AG09309 (cell line): ENCODE results near the gene FHOD3.
A peak's percentile ranks its signal among the peaks of the same experiment; 100 is the strongest.
"Not testable (repeated sequence)": the region's sequence is repeated elsewhere in the genome, so short reads cannot be mapped to it uniquely, and the experiment has no call there.

Experiments
- DNase-seq: peaks from one replicate; pipeline ENCODE4 v3.0.0-alpha.2; 2010; ENCODE audit warnings: low read depth
- H3K4me3 ChIP-seq: 2 replicates; pipeline ENCODE4 v1.5.1; 2011; ENCODE audit warnings: mild to moderate bottlenecking, low read depth, low read length, moderate library complexity; ENCODE audit not compliant: control insufficient read depth
- CTCF ChIP-seq: IDR thresholded peaks from 2 replicates; pipeline ENCODE4 v1.5.1; 2011; ENCODE audit warnings: mild to moderate bottlenecking, low read depth, low read length, inconsistent platforms; ENCODE audit not compliant: insufficient read depth, control insufficient read depth; ENCODE audit errors: missing control alignments

FHOD3 gene

GRCh38 chr18:36811430-36811829 is 513.9 kb downstream of the FHOD3 start:
- H3K4me3 ChIP-seq: no peak overlapping the region
- DNase-seq: peak; percentile 56
- TF ChIP-seq CTCF: no peak

- no peak overlapping the region for H3K4me3 ChIP-seq
- TF ChIP-seq CTCF: no peak
- DNase-seq: no peak
Observed at GRCh38 chr18:36811955-36812354, 514.4 kb downstream of the FHOD3 start.

GRCh38 chr18:36812678-36813077 is 515.2 kb downstream of the FHOD3 start:
- TF ChIP-seq CTCF: no peak
- no peak for DNase-seq
- H3K4me3 ChIP-seq: no peak overlapping the region

DNA sequence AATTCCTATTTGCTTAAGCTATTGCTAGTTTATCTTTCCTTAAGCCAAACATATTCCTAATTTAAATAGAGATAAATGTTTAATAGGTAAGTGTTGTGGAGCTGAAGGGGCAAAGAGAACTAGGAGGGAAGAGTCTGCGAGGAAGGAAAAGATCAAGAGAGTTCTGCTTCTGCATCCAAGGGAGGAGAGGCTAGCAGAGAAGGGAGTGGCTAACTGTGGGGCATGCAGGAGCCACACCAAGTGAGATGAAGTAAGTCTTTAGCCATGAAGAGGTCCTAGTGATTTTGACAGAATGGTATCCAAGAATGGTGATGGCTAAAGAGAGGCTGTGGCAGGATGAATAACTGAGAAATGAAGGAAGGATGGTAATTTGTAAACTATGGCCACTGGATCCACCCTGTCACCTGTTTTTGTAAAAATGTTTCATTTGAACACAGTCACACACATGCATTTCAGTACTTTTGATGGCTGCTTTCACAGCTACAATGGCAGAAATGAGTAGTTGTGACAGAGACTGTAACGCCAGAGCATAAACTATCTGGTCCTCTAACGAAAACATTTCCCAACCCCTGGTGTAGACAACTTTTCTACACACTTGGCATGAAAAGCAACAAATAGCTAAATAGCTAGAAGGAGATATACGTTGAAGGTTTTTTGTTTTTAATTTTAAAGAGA is 515.7 kb downstream of the FHOD3 start:
- no peak overlapping the region for H3K4me3 ChIP-seq
- no peak for TF ChIP-seq CTCF
- no peak for DNase-seq

- no peak overlapping the region for H3K4me3 ChIP-seq
- DNase-seq: no peak
- TF ChIP-seq CTCF: no peak
Observed at GRCh38 chr18:36813824-36814223, 516.3 kb downstream of the FHOD3 start.

GRCh38 chr18:36814994-36815393 is 517.5 kb downstream of the FHOD3 start:
- no peak for DNase-seq
- H3K4me3 ChIP-seq: no peak overlapping the region
- TF ChIP-seq CTCF: no peak

DNA sequence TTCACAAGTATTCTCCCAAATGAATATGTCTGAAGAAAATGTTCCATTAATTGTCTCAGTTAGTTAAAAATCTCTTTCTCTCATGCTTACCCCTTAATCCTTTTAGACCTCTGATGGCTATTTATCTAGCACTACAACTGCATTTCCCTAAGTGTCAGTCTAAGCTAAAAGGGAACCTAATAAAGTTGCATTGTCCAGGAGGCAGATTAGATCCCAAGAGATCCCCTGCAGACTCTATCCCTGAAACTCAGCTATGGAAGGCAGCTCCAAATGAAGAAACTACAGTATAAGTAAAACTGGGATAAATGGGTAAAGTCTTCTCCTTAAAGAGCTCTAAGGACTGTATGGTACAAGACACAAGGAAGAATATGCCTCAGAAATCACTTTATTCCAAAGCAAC is 518.6 kb downstream of the FHOD3 start:
- DNase-seq, H3K4me3 ChIP-seq: not testable (repeated sequence)
